ENCODE measurements around the gene DNAH17.

DNA sequence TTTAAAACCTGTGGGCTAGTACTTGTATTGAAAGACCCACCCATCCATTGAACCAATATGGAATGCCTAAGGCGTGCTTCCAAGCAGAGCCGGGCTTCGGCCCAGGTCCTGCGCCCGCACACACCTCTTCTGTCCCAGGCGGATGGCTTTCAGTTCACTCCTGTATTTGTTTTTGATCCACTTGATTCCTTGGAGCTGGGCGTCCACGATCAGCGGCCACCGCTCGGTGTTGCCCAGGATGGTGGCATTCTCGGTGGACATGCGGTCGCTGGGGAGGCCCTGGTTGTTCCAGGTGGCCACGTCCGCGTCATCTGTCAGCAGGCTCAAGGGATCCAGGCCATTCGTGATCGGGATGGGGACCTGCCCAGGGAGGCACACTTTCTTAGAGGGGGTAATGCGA is 122.8 kb downstream of the DNAH17 start:
- no peak for TF ChIP-seq EZH2 (IDR thresholded peaks at IDR 0.05; ENCODE audit: low read depth)
- TF ChIP-seq, protein P1, sequence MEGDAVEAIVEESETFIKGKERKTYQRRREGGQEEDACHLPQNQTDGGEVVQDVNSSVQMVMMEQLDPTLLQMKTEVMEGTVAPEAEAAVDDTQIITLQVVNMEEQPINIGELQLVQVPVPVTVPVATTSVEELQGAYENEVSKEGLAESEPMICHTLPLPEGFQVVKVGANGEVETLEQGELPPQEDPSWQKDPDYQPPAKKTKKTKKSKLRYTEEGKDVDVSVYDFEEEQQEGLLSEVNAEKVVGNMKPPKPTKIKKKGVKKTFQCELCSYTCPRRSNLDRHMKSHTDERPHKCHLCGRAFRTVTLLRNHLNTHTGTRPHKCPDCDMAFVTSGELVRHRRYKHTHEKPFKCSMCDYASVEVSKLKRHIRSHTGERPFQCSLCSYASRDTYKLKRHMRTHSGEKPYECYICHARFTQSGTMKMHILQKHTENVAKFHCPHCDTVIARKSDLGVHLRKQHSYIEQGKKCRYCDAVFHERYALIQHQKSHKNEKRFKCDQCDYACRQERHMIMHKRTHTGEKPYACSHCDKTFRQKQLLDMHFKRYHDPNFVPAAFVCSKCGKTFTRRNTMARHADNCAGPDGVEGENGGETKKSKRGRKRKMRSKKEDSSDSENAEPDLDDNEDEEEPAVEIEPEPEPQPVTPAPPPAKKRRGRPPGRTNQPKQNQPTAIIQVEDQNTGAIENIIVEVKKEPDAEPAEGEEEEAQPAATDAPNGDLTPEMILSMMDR (conservative IDR thresholded peaks at IDR 0.05): no peak
